ENCODE measurements around the gene MPRIP. TPM values are rescaled to one million over a fixed set of nuclear protein-coding genes. Genes with fewer than 3 reads are reported as not detected.
A peak's percentile ranks its signal among the peaks of the same experiment; 100 is the strongest.

Gene MPRIP
- total RNA-seq, 1 experiment from 2014 or later = 140 TPM

GRCh38 chr17:17041571-17042383 lies 480 bp upstream of the MPRIP start:
- Mint-ChIP-seq H3K36me3 (peaks cover 6% of the 10 kb centered on the region), H3K4me1 (peaks cover 35% of the 10 kb centered on the region), H3K9me3 (peaks cover 8% of the 10 kb centered on the region), H3K4me3 (peak overlapping the region; percentile 71), H3K27me3 (ENCODE audit: low read depth) (peaks cover 9% of the 10 kb centered on the region; the same call in 1 of the 2 replicates), H3K27ac (no peak overlapping the region)
- ATAC-seq (peak; percentile 97), DNase-seq (ENCODE audit: low spot score) (peak; percentile 99)
- POLR2A ChIA-PET = interaction anchor here (1.2 to 1.6 kb wide), 2 partner anchors 10 to 14 kb away, joined by 3 to 6 read pairs; no protein-coding TSS in a partner anchor
- CTCF ChIA-PET = interaction anchor here (0.5 to 2.5 kb wide), 5 partner anchors 12 to 518 kb away, joined by 3 to 9 read pairs (median 7); no protein-coding TSS in a partner anchor
- TF ChIP-seq OVOL2 (CRISPR knock-in tag; IDR thresholded peaks at IDR 0.05; ENCODE audit: borderline replicate concordance) (no peak), NFYB (CRISPR knock-in tag; conservative IDR thresholded peaks at IDR 0.05; ENCODE audit: low read depth) (peak; percentile 96), CREB1 (CRISPR knock-in tag; IDR thresholded peaks at IDR 0.05) (no peak), GTF2I (CRISPR knock-in tag; conservative IDR thresholded peaks at IDR 0.05) (peak; percentile 95), SP1 (CRISPR knock-in tag; conservative IDR thresholded peaks at IDR 0.05) (peak; percentile 87)

DNA sequence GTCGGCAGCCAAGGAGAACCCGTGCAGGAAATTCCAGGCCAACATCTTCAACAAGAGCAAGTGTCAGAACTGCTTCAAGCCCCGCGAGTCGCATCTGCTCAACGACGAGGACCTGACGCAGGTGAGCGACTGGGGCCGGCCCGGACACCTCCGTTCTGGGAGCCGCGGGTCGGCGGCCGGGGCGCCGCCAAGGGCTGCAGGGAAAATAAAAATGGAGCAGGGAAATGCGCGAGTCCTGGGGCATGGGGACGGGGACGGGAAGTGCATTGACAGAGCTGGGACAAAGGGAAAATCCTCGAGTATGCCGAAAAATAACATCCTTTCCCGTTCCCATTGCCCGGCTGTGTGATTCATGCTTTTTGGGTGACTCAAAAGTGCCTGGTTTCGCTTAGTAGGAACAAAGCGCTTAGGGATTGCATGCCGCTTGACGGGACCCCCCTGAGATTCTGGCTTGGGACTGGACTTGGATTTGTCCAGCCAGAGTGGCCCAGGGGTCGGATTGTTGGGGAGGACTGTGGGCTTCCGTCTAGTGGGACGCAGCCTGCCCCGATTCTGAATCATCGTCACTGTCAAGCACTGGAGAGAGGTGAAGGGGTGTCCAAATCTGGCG lies 699 bp downstream of the MPRIP start:
- H3K27me3 Mint-ChIP-seq (ENCODE audit: low read depth) = peaks cover 9% of the 10 kb centered on the region; the same call in 1 of the 2 replicates
- H3K4me3 Mint-ChIP-seq = peak overlapping the region; percentile 94
- DNase-seq (ENCODE audit: low spot score) (no peak), ATAC-seq (no peak)
- ChIA-PET POLR2A (no interaction called here), CTCF (interaction anchor here (1.4 to 2.5 kb wide), 3 partner anchors 16 to 99 kb away, joined by 3 to 8 read pairs (median 5); no protein-coding TSS in a partner anchor)
- TF ChIP-seq TCF7 (CRISPR knock-in tag; IDR thresholded peaks at IDR 0.05; ENCODE audit: low read depth) (no peak), EMX1 (CRISPR knock-in tag; IDR thresholded peaks at IDR 0.05) (no peak), ZNF425 (CRISPR knock-in tag; conservative IDR thresholded peaks at IDR 0.05) (no peak), NR2C2 (CRISPR knock-in tag; IDR thresholded peaks at IDR 0.05) (no peak), PRDM15 (CRISPR knock-in tag; IDR thresholded peaks at IDR 0.05) (peak; percentile 14; the same call in 1 of the 2 replicates)
- TF ChIP-seq, protein P1, sequence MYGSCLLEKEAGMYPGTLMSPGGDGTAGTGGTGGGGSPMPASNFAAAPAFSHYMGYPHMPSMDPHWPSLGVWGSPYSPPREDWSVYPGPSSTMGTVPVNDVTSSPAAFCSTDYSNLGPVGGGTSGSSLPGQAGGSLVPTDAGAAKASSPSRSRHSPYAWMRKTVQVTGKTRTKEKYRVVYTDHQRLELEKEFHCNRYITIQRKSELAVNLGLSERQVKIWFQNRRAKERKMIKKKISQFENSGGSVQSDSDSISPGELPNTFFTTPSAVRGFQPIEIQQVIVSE (CRISPR knock-in tag; IDR thresholded peaks at IDR 0.05; ENCODE audit: borderline replicate concordance) = no peak
- H3K36me3 Mint-ChIP-seq = peaks cover 6% of the 10 kb centered on the region
- H3K9me3 Mint-ChIP-seq = peaks cover 8% of the 10 kb centered on the region
- H3K4me1 Mint-ChIP-seq = peaks cover 40% of the 10 kb centered on the region
- no peak overlapping the region for H3K27ac Mint-ChIP-seq

DNA sequence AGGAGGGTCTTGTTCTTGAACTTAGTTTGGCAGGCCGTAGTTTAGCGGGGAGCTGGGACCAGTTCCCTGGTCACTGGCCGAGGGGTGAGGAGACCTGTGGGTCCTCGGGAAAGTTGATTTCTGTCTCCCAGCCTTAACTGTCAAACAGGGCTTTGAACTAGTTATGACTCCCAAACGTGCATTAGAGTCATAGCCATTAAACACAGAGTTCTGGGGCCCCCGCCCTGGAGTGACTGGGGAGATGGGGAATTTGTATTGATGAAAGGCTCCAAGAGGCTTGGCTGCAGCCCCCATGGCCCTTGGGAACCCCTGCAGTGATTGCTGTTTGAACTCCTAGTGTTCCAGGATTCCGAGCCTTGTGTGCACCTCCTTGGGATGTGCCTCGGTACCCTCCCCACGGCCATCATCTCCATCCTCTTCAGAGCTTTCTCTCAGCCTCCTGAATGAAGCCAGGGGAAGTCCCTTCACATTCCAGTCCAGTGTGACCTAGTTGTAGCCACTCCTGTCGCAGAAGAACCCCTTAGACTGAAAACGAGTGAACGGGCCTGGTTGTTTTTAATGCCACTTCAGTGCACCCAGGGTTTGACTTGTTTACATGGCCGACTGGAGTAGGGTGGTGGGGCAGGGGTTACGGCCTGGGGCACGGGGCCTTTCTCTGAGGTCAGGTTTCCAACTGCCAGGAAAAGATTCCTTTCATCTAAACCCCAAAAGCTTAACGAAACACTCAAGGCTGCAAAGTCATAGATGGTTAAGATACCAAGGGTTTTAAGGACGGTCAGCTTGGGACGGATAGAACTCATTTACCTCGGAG lies 1.4 kb downstream of the MPRIP start:
- Mint-ChIP-seq H3K27me3 (ENCODE audit: low read depth) (peaks cover 9% of the 10 kb centered on the region; the same call in 1 of the 2 replicates), H3K9me3 (peaks cover 8% of the 10 kb centered on the region), H3K36me3 (peaks cover 6% of the 10 kb centered on the region), H3K4me1 (peaks cover 40% of the 10 kb centered on the region), H3K27ac (peak overlapping the region; percentile 36; the same call in 1 of the 2 replicates), H3K4me3 (peak overlapping the region; percentile 94)
- DNase-seq (ENCODE audit: low spot score) (peak; percentile 11), ATAC-seq (no peak)
- CTCF ChIA-PET = interaction anchor here (1.4 to 1.6 kb wide), 2 partner anchors 52 to 98 kb away, joined by 3 to 5 read pairs; no protein-coding TSS in a partner anchor
- POLR2A ChIA-PET = no interaction called here
- TF ChIP-seq ZNF423 (CRISPR knock-in tag; IDR thresholded peaks at IDR 0.05) = no peak
- no peak for TF ChIP-seq NR3C1 (CRISPR knock-in tag; conservative IDR thresholded peaks at IDR 0.05; ENCODE audit: low read depth)
- TF ChIP-seq ZNF138 (CRISPR knock-in tag; conservative IDR thresholded peaks at IDR 0.05) = no peak
- TF ChIP-seq NR1H2 (CRISPR knock-in tag; IDR thresholded peaks at IDR 0.05) = no peak
- TF ChIP-seq ZBTB21 (CRISPR knock-in tag; IDR thresholded peaks at IDR 0.05; ENCODE audit: borderline replicate concordance) = no peak
- no peak for TF ChIP-seq ZNF121 (CRISPR knock-in tag; IDR thresholded peaks at IDR 0.05)
- no peak for TF ChIP-seq RELA (CRISPR knock-in tag; IDR thresholded peaks at IDR 0.05; ENCODE audit: borderline replicate concordance)
- TF ChIP-seq, protein P2, sequence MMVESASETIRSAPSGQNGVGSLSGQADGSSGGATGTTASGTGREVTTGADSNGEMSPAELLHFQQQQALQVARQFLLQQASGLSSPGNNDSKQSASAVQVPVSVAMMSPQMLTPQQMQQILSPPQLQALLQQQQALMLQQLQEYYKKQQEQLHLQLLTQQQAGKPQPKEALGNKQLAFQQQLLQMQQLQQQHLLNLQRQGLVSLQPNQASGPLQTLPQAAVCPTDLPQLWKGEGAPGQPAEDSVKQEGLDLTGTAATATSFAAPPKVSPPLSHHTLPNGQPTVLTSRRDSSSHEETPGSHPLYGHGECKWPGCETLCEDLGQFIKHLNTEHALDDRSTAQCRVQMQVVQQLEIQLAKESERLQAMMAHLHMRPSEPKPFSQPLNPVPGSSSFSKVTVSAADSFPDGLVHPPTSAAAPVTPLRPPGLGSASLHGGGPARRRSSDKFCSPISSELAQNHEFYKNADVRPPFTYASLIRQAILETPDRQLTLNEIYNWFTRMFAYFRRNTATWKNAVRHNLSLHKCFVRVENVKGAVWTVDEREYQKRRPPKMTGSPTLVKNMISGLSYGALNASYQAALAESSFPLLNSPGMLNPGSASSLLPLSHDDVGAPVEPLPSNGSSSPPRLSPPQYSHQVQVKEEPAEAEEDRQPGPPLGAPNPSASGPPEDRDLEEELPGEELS (CRISPR knock-in tag; IDR thresholded peaks at IDR 0.05) = no peak
- no peak for TF ChIP-seq ZNF671 (CRISPR knock-in tag; IDR thresholded peaks at IDR 0.05)
- TF ChIP-seq EMX1 (CRISPR knock-in tag; IDR thresholded peaks at IDR 0.05) = no peak
